GM18502 (cell line): ENCODE data around the gene GALK2.
"Not testable (repeated sequence)": the region's sequence is repeated elsewhere in the genome, so short reads cannot be mapped to it uniquely, and the experiment has no call there.

ENCODE experiments used
- ATAC-seq: cut with Tn5 transposase; IDR thresholded peaks from one replicate; pipeline ENCODE4 v1.9.1; 2021; ENCODE audit warnings: mild to moderate bottlenecking; ENCODE audit not compliant: unreplicated experiment, poor library complexity

Gene GALK2

GRCh38 chr15:49323207-49323606 is 153.2 kb downstream of the GALK2 start:
- no peak for ATAC-seq

- ATAC-seq = no peak
Measured at GRCh38 chr15:49327927-49328326, 157.9 kb downstream of the GALK2 start.

- no peak for ATAC-seq
Measured at GRCh38 chr15:49328941-49329340, 158.9 kb downstream of the GALK2 start.

GRCh38 chr15:49330166-49330565 is 160.1 kb downstream of the GALK2 start:
- ATAC-seq = no peak

GRCh38 chr15:49331442-49331841 is 161.4 kb downstream of the GALK2 start:
- ATAC-seq = no peak

GRCh38 chr15:49331951-49332350 is 161.9 kb downstream of the GALK2 start:
- ATAC-seq = no peak

- no peak for ATAC-seq
Measured at GRCh38 chr15:49339656-49340055, 169.6 kb downstream of the GALK2 start.

- ATAC-seq = no peak
Measured at GRCh38 chr15:49343546-49343945, 173.5 kb downstream of the GALK2 start.

GRCh38 chr15:49354439-49354838 is 184.4 kb downstream of the GALK2 start:
- not testable (repeated sequence) for ATAC-seq

GRCh38 chr15:49361370-49361769 is 191.3 kb downstream of the GALK2 start:
- ATAC-seq = no peak

- ATAC-seq = no peak
Measured at GRCh38 chr15:49366496-49366895, 196.4 kb downstream of the GALK2 start.

- no peak for ATAC-seq
Measured at GRCh38 chr15:49370782-49371181, 200.7 kb downstream of the GALK2 start.

- ATAC-seq = no peak
Measured at GRCh38 chr15:49372366-49372765, 202.3 kb downstream of the GALK2 start.

GRCh38 chr15:49379996-49380395 is 209.9 kb downstream of the GALK2 start:
- ATAC-seq = no peak

- ATAC-seq = no peak
Measured at GRCh38 chr15:49380912-49381311, 210.9 kb downstream of the GALK2 start.
